ENCODE results near the gene HSPA5.
A peak's percentile ranks its signal among the peaks of the same experiment; 100 is the strongest.

HSPA5 gene

GRCh38 chr9:125240649-125240999, 519 bp downstream of the HSPA5 start:
- TF ChIP-seq FOXP2 (optimal IDR thresholded peaks at IDR 0.05; ENCODE audit: borderline replicate concordance, extremely low read depth, extremely low read length, insufficient read depth): no peak
- TF ChIP-seq SIN3A (IDR thresholded peaks at IDR 0.05; ENCODE audit: borderline replicate concordance, insufficient read depth, low read length): peak; percentile 26; the same call in 1 of the 2 replicates

DNA sequence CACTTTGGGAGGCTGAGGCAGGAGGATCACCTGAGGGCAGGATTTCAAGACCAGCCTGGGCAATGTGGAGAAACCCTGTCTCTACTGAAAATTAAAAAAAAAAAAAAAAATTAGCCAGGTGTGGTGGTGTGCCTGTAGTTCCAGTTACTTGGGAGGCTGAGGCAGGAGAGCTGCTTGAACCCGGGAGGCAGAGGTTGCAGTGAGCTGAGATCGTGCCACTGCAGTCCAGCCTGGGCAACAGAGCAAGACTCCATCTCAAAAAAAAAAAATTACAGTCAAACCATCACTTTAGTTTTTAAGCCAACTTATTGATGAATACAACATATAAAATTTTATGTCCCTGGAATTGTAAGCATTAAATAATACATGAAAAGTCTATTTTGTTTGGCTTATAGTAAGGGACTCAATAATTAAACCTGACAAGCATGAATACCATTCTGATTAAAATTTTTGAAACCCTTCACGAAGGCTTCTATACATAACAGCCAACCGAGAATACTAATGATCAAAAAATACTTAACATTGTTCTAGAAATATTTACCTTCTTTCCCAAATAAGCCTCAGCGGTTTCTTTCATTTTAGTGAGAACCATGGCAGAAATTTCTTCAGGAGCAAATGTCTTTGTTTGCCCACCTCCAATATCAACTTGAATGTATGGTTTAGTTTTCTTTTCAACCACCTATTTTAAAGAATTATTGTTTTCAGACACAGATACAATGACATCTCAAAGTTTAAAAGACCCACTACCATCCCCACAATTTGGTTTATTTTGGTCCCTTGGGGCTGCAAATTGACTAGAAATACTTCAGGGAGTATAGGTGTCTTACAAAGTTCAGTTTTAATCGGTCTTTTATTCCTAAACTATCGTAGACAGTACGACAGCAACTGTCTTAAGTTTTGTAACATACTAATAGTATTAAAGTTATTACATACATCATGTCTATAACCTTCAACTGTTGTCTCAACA, 1.2 kb downstream of the HSPA5 start:
- TF ChIP-seq, protein P1, sequence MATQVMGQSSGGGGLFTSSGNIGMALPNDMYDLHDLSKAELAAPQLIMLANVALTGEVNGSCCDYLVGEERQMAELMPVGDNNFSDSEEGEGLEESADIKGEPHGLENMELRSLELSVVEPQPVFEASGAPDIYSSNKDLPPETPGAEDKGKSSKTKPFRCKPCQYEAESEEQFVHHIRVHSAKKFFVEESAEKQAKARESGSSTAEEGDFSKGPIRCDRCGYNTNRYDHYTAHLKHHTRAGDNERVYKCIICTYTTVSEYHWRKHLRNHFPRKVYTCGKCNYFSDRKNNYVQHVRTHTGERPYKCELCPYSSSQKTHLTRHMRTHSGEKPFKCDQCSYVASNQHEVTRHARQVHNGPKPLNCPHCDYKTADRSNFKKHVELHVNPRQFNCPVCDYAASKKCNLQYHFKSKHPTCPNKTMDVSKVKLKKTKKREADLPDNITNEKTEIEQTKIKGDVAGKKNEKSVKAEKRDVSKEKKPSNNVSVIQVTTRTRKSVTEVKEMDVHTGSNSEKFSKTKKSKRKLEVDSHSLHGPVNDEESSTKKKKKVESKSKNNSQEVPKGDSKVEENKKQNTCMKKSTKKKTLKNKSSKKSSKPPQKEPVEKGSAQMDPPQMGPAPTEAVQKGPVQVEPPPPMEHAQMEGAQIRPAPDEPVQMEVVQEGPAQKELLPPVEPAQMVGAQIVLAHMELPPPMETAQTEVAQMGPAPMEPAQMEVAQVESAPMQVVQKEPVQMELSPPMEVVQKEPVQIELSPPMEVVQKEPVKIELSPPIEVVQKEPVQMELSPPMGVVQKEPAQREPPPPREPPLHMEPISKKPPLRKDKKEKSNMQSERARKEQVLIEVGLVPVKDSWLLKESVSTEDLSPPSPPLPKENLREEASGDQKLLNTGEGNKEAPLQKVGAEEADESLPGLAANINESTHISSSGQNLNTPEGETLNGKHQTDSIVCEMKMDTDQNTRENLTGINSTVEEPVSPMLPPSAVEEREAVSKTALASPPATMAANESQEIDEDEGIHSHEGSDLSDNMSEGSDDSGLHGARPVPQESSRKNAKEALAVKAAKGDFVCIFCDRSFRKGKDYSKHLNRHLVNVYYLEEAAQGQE (IDR thresholded peaks at IDR 0.05; ENCODE audit: insufficient read depth in 1 of 2, low read depth in 2 of 2, low read length in 2 of 2): no peak
- no peak for TF ChIP-seq TAF1 (IDR thresholded peaks at IDR 0.05; ENCODE audit: borderline replicate concordance, insufficient read depth, low read length)
- no peak for TF ChIP-seq POLR2AphosphoS5 (IDR thresholded peaks at IDR 0.05; ENCODE audit: low read depth, low read length)
- no peak for TF ChIP-seq SIN3A (IDR thresholded peaks at IDR 0.05; ENCODE audit: borderline replicate concordance, insufficient read depth, low read length)
- no peak for TF ChIP-seq FOXP2 (optimal IDR thresholded peaks at IDR 0.05; ENCODE audit: borderline replicate concordance, extremely low read depth, extremely low read length, insufficient read depth)

DNA sequence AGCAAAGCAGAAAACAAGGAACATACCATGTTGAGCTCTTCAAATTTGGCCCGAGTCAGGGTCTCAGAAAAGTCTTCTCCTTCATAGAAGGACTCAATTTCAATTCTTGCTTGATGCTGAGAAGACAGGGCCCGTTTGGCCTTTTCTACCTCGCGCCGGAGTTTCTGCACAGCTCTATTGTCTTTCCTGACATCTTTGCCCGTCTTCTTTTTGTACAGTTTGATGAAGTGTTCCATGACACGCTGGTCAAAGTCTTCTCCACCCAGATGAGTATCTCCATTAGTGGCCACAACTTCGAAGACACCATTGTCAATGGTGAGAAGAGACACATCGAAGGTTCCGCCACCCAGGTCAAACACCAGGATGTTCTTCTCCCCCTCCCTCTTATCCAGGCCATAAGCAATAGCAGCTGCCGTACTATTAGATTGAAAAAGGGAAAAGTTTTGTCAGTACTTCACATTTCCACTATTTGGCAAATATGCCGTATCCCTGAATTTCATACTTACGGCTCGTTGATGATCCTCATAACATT, 2.2 kb downstream of the HSPA5 start:
- TF ChIP-seq POLR2AphosphoS5 (IDR thresholded peaks at IDR 0.05; ENCODE audit: low read depth, low read length) (no peak), SIN3A (IDR thresholded peaks at IDR 0.05; ENCODE audit: borderline replicate concordance, insufficient read depth, low read length) (no peak), TAF1 (IDR thresholded peaks at IDR 0.05; ENCODE audit: borderline replicate concordance, insufficient read depth, low read length) (no peak), FOXP2 (optimal IDR thresholded peaks at IDR 0.05; ENCODE audit: borderline replicate concordance, extremely low read depth, extremely low read length, insufficient read depth) (no peak)
- TF ChIP-seq, protein P1 (IDR thresholded peaks at IDR 0.05; ENCODE audit: insufficient read depth in 1 of 2, low read depth in 2 of 2, low read length in 2 of 2): no peak

GRCh38 chr9:125238127-125238914, 2.8 kb downstream of the HSPA5 start:
- TF ChIP-seq POLR2AphosphoS5 (IDR thresholded peaks at IDR 0.05; ENCODE audit: low read depth, low read length) (no peak), FOXP2 (optimal IDR thresholded peaks at IDR 0.05; ENCODE audit: borderline replicate concordance, extremely low read depth, extremely low read length, insufficient read depth) (no peak), TAF1 (IDR thresholded peaks at IDR 0.05; ENCODE audit: borderline replicate concordance, insufficient read depth, low read length) (no peak), SIN3A (IDR thresholded peaks at IDR 0.05; ENCODE audit: borderline replicate concordance, insufficient read depth, low read length) (no peak)
- TF ChIP-seq, protein P1 (IDR thresholded peaks at IDR 0.05; ENCODE audit: insufficient read depth in 1 of 2, low read depth in 2 of 2, low read length in 2 of 2): no peak

GRCh38 chr9:125235804-125236519, 5.2 kb downstream of the HSPA5 start:
- TF ChIP-seq, protein P1 (IDR thresholded peaks at IDR 0.05; ENCODE audit: insufficient read depth in 1 of 2, low read depth in 2 of 2, low read length in 2 of 2): no peak
- no peak for TF ChIP-seq TAF1 (IDR thresholded peaks at IDR 0.05; ENCODE audit: borderline replicate concordance, insufficient read depth, low read length)
- no peak for TF ChIP-seq POLR2AphosphoS5 (IDR thresholded peaks at IDR 0.05; ENCODE audit: low read depth, low read length)
- TF ChIP-seq FOXP2 (optimal IDR thresholded peaks at IDR 0.05; ENCODE audit: borderline replicate concordance, extremely low read depth, extremely low read length, insufficient read depth): no peak
- TF ChIP-seq SIN3A (IDR thresholded peaks at IDR 0.05; ENCODE audit: borderline replicate concordance, insufficient read depth, low read length): no peak

Measured in PFSK-1 (cell line).